HEK293T (cell line): ENCODE data around the gene ANK2.

ENCODE experiments used
- CTBP1 ChIP-seq: fragments of 450-650 bp; IDR thresholded peaks from 2 replicates; pipeline ENCODE4 v1.6.1; 2016; ENCODE audit warnings: borderline replicate concordance
- FOXM1 ChIP-seq: fragments of 450-650 bp; IDR thresholded peaks from 2 replicates; pipeline ENCODE4 v1.6.1; 2017; ENCODE audit warnings: mild to moderate bottlenecking, borderline replicate concordance
- L3MBTL2 ChIP-seq: fragments of 450-650 bp; conservative IDR thresholded peaks from 2 replicates; pipeline ENCODE4 v1.6.1; 2016; ENCODE audit warnings: mild to moderate bottlenecking
- LEF1 ChIP-seq: fragments of 450-650 bp; IDR thresholded peaks from 2 replicates; pipeline ENCODE4 v1.6.1; 2017; ENCODE audit warnings: mild to moderate bottlenecking, borderline replicate concordance

DNA sequence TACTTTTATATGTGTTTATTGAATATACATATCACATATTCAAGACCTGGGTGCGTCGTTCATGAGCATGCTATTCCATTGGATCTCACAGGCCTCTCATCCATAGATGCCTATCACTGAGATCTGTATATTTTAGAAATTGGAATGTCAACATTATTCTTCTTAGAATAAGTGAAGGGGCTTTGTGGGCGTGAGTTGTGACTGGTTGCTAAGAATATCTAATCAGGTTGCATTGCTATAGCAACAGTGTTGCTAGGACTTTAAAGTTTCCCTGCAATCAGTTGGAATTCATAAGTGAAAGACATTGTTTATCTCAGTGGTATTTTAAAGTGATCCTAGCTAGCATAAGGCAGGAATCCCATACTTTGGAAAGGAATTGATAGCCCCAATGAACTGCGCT lies 36.7 kb upstream of the ANK2 start:
- TF ChIP-seq LEF1 (no peak), FOXM1 (no peak), L3MBTL2 (no peak), CTBP1 (no peak)
